Suprapubic skin (tissue), 4 donors: Measurements from ENCODE around the gene DRAM1.

Experiments
- POLR2A ChIP-seq, 2 donors: fragments of 450-650 bp; IDR thresholded peaks; one replicate each; pipeline ENCODE4 v1.6.1; 2017; ENCODE audit warnings: antibody characterized with exemption in 2 of 2, mild to moderate bottlenecking in 2 of 2, moderate library complexity in 2 of 2
- POLR2AphosphoS5 ChIP-seq, 3 donors: sonication (generic); formaldehyde crosslinking; IDR thresholded peaks; one replicate each; pipeline ENCODE4 v1.6.1; 2017; ENCODE audit warnings: antibody characterized with exemption in 3 of 3
- TF ChIP-seq, protein P1 (sequence below), 2 donors: fragments of 200-600 bp in 1 of 2; fragments of 450-650 bp in 1 of 2; sonication (generic) in 1 of 2; IDR thresholded peaks; one replicate each; pipeline ENCODE4 v1.5.1; 2016 to 2019; ENCODE audit warnings: antibody characterized with exemption in 2 of 2, mild to moderate bottlenecking in 1 of 2, moderate library complexity in 1 of 2

DNA sequence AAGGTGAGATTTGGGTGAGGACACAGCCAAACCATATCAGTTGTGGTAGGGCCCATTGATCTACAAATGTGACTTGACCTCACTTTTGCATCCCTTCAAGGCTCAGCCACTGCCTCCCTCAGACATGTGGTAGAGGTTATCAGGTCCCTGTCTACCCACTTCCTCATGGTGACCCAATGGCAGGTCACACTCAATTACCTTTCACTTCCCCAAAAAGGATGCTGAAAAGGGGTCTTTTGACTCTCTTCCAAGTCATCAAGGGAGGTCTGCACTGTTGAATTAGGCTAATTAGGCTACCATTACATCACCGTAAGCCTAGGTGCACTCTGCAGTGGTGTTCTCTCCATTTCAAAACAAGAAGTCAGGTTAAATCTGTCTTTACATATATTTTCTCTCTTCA lies 22.6 kb upstream of the DRAM1 start:
- TF ChIP-seq, protein P1, sequence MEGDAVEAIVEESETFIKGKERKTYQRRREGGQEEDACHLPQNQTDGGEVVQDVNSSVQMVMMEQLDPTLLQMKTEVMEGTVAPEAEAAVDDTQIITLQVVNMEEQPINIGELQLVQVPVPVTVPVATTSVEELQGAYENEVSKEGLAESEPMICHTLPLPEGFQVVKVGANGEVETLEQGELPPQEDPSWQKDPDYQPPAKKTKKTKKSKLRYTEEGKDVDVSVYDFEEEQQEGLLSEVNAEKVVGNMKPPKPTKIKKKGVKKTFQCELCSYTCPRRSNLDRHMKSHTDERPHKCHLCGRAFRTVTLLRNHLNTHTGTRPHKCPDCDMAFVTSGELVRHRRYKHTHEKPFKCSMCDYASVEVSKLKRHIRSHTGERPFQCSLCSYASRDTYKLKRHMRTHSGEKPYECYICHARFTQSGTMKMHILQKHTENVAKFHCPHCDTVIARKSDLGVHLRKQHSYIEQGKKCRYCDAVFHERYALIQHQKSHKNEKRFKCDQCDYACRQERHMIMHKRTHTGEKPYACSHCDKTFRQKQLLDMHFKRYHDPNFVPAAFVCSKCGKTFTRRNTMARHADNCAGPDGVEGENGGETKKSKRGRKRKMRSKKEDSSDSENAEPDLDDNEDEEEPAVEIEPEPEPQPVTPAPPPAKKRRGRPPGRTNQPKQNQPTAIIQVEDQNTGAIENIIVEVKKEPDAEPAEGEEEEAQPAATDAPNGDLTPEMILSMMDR (IDR thresholded peaks at IDR 0.05), result no peak
- TF ChIP-seq POLR2A (IDR thresholded peaks at IDR 0.05) (no peak), POLR2AphosphoS5 (IDR thresholded peaks at IDR 0.05) (no peak)
